Measurements from ENCODE around the gene AKAP8L.
"Not testable (repeated sequence)": the region's sequence is repeated elsewhere in the genome, so short reads cannot be mapped to it uniquely, and the experiment has no call there.

The AKAP8L gene

DNA sequence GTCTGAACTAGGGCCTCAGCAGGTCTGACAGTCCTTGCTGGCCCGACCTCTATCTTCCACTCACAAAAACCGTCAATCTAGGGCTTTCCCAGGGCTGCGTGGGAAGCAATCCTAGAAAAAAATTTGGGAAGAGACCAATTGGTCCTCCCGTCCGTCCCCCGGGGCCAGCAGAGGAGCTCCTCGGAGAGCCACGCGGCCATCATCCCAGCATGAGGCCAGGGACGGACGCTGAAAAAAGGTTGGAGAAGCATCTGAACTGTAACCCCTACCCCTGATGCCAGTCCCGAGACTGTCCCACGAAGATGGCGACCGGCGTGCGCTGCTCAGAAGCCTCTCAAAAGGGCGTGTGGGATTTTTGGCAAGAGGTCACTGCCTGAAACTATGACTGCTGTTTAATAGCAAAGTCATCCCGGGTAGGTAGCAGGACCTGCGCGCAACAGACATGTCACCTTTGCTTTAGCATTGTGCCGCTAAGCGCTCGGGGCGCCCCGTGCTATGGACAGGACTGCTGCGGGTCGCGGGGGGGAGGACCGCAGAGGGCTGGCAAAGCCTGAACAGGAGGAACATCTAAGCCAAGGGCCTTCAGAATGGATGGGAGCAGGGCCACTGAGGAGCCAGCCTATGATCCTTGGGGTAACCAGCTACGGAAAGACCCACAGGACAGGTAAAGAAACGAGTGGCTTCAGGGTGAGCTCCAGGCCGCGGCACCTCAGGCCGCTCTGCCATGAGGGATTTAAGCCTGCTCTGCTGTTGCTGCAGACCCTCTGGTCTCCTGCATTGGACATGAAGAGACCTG is 49.8 kb downstream of the AKAP8L start:
- Histone ChIP-seq H3K4me3 (ENCODE audit: low read length) (no peak overlapping the region), H3K27ac (ENCODE audit: low read length) (no peak overlapping the region), H3K4me1 (ENCODE audit: control insufficient read depth, insufficient read depth, low read length) (no peaks in the 10 kb centered on the region), H3K9me3 (ENCODE audit: control insufficient read depth, insufficient read depth, low read length) (no peaks in the 10 kb centered on the region), H3K36me3 (ENCODE audit: control insufficient read depth, insufficient read depth, low read length) (peaks cover 51% of the 10 kb centered on the region), H3K27me3 (ENCODE audit: control insufficient read depth, insufficient read depth, low read length) (no peaks in the 10 kb centered on the region)
- no peak for DNase-seq (ENCODE audit: low read depth, low spot score)
- WGBS (ENCODE audit: insufficient coverage, insufficient read length), result no CpG with 5 or more reads among the region's 35 CpGs

DNA sequence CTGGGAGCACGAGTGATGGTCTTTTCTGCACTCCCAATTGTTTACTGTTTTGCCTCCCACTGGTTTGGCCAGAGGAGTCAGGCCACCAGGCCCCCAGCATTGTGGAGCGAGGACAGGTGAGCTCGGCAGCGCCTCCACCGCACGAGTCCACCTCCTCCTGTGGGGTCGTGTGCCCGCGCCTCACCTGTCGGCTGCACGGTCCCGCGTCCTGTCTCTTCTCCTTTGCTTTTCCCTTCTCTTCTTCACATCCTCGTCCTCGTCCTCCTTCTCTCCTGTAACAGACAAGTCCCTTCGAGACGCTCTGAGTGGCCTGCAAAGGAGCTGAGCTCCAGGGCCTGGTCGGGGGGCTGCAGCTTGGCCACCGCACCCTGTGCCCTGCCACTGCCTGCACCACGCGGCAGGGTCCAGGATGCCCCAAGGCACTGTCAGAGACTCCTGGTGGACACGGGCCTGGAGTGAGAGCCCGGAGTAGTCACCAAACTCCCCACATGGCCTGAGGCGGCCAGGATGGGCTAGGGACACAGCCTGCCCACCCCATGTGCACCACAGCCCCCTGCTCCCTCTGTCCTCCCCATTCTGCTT is 50.6 kb downstream of the AKAP8L start:
- no peaks in the 10 kb centered on the region for H3K9me3 ChIP-seq (ENCODE audit: control insufficient read depth, insufficient read depth, low read length)
- H3K4me1 ChIP-seq (ENCODE audit: control insufficient read depth, insufficient read depth, low read length), result no peaks in the 10 kb centered on the region
- no peak overlapping the region for H3K27ac ChIP-seq (ENCODE audit: low read length)
- H3K4me3 ChIP-seq (ENCODE audit: low read length), result no peak overlapping the region
- DNase-seq (ENCODE audit: low read depth, low spot score), result no peak
- peaks cover 51% of the 10 kb centered on the region for H3K36me3 ChIP-seq (ENCODE audit: control insufficient read depth, insufficient read depth, low read length)
- no peaks in the 10 kb centered on the region for H3K27me3 ChIP-seq (ENCODE audit: control insufficient read depth, insufficient read depth, low read length)
- no CpG with 5 or more reads among the region's 24 CpGs for WGBS (ENCODE audit: insufficient coverage, insufficient read length)

DNA sequence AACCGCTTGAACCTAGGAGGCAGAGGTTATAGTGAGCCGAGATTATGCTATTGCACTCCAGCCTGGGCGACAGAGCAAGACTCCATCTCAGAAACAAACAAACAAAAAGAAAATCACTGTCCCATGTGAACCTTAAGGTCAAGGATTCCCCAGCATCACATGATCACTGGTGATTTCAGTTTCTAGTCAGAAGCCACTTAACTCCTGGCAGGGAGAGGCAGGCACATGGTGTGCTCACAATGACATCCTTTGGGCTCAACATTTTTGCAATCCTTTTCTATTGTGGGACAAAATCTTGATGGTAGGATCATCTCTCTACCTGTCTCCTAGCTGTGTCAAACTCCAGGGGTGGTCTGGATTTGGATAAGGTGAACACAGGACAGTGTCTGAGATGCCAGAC is 51.3 kb downstream of the AKAP8L start:
- no peaks in the 10 kb centered on the region for H3K4me1 ChIP-seq (ENCODE audit: control insufficient read depth, insufficient read depth, low read length)
- H3K9me3 ChIP-seq (ENCODE audit: control insufficient read depth, insufficient read depth, low read length), result no peaks in the 10 kb centered on the region
- no peak overlapping the region for H3K27ac ChIP-seq (ENCODE audit: low read length)
- WGBS (ENCODE audit: insufficient coverage, insufficient read length), result no CpG with 5 or more reads among the region's 3 CpGs
- peaks cover 48% of the 10 kb centered on the region for H3K36me3 ChIP-seq (ENCODE audit: control insufficient read depth, insufficient read depth, low read length)
- no peak for DNase-seq (ENCODE audit: low read depth, low spot score)
- H3K4me3 ChIP-seq (ENCODE audit: low read length), result no peak overlapping the region
- H3K27me3 ChIP-seq (ENCODE audit: control insufficient read depth, insufficient read depth, low read length), result no peaks in the 10 kb centered on the region

DNA sequence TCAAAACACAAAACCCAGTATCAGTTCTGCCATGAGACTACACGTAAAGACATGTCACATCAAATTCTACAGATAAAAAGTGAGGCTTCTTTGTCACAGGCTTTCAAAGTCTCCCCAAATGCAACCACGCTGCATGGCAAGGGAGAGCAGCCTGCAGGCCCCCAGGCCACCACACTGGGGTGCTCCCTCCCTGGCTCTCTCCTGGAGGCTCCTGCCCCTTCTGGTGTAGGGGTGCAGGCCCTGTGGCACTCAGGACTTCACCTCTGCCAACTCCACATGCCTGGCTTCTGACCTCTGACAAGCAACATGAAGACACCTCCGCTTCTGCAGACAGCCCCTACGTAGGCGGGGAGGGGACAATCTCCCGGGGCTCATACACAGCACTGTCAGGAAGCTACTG is 53.5 kb downstream of the AKAP8L start:
- H3K27ac ChIP-seq (ENCODE audit: low read length), result no peak overlapping the region
- no CpG with 5 or more reads among the region's 6 CpGs for WGBS (ENCODE audit: insufficient coverage, insufficient read length)
- no peak for DNase-seq (ENCODE audit: low read depth, low spot score)
- H3K36me3 ChIP-seq (ENCODE audit: control insufficient read depth, insufficient read depth, low read length), result peaks cover 52% of the 10 kb centered on the region
- H3K4me3 ChIP-seq (ENCODE audit: low read length), result no peak overlapping the region
- no peaks in the 10 kb centered on the region for H3K4me1 ChIP-seq (ENCODE audit: control insufficient read depth, insufficient read depth, low read length)
- no peaks in the 10 kb centered on the region for H3K27me3 ChIP-seq (ENCODE audit: control insufficient read depth, insufficient read depth, low read length)
- no peaks in the 10 kb centered on the region for H3K9me3 ChIP-seq (ENCODE audit: control insufficient read depth, insufficient read depth, low read length)

DNA sequence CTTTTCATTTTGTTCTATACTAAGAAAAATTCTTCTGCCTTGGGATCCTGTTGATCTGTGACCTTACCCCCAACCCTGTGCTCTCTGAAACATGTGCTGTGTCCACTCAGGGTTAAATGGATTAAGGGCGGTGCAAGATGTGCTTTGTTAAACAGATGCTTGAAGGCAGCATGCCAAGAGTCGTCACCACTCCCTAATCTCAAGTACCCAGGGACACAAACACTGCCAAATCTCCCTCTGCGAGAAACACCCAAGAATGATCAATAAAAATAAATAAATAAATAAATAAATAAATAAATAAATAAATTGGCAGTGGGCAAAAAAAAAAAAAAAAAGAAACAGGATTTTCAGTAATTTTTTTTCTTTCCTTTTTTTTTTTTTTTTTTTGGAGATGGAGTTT is 55.0 kb downstream of the AKAP8L start:
- peaks cover 47% of the 10 kb centered on the region for H3K36me3 ChIP-seq (ENCODE audit: control insufficient read depth, insufficient read depth, low read length)
- not testable (repeated sequence) for H3K9me3 ChIP-seq (ENCODE audit: control insufficient read depth, insufficient read depth, low read length); H3K4me1 ChIP-seq (ENCODE audit: control insufficient read depth, insufficient read depth, low read length); H3K27me3 ChIP-seq (ENCODE audit: control insufficient read depth, insufficient read depth, low read length); H3K27ac ChIP-seq (ENCODE audit: low read length); DNase-seq (ENCODE audit: low read depth, low spot score); H3K4me3 ChIP-seq (ENCODE audit: low read length)
- no CpG with 5 or more reads among the region's 3 CpGs for WGBS (ENCODE audit: insufficient coverage, insufficient read length)

DNA sequence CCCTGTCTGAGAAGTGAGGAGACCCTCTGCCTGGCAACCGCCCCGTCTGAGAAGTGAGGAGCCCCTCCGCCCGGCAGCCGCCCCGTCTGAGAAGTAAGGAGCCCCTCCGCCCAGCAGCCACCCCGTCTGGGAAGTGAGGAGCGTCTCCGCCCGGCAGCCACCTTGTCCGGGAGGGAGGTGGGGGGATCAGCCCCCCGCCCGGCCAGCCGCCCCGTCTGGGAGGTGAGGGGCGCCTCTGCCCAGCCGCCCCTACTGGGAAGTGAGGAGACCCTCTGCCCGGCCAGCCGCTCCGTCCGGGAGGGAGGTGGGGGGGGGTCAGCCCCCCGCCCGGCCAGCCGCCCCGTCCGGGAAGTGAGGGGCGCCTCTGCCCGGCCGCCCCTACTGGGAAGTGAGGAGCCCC is 55.7 kb downstream of the AKAP8L start:
- not testable (repeated sequence) for H3K27ac ChIP-seq (ENCODE audit: low read length); H3K27me3 ChIP-seq (ENCODE audit: control insufficient read depth, insufficient read depth, low read length); H3K4me1 ChIP-seq (ENCODE audit: control insufficient read depth, insufficient read depth, low read length); H3K9me3 ChIP-seq (ENCODE audit: control insufficient read depth, insufficient read depth, low read length); DNase-seq (ENCODE audit: low read depth, low spot score); H3K4me3 ChIP-seq (ENCODE audit: low read length)
- H3K36me3 ChIP-seq (ENCODE audit: control insufficient read depth, insufficient read depth, low read length), result peaks cover 46% of the 10 kb centered on the region
- no CpG with 5 or more reads among the region's 30 CpGs for WGBS (ENCODE audit: insufficient coverage, insufficient read length)

DNA sequence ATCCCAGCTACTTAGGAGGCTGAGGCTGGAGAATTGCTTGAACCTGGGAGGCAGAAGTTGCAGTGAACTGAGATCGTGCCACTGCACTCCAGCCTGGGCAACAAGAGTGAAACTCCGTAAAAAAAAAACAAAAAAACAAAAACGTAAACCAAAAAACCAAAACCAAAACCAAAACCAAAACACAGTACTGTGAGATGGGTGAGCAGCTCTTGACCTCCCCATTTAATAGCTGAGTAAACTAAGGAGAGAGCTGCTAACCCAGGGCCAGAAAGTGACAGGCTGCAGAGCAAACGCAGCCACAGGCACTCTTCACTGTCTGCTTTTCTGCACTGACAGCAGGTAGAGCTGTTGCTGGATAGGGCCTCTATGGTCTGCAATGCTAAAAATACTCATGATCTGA is 58.8 kb downstream of the AKAP8L start:
- H3K36me3 ChIP-seq (ENCODE audit: control insufficient read depth, insufficient read depth, low read length), result peaks cover 40% of the 10 kb centered on the region

DNA sequence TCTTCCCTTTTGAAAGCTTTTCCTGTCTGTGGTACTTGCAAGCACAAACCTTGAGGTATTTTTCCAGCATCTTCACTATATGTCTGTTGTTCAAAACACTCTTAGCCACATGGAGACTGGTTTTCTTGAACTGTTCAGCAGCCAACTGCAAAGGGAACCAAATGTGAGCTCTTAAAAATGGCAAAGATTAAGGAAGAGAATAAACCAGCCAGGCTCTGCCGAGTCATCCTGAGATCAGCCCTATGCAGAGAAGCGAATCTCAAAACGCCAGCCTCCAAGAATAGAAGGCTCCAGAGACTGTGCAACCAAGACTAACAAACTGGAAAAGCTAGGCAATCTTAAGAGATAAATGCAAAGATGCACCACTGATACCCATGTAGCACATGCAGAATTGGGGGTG is 59.9 kb downstream of the AKAP8L start:
- no peak for DNase-seq (ENCODE audit: low read depth, low spot score)
- Histone ChIP-seq H3K4me1 (ENCODE audit: control insufficient read depth, insufficient read depth, low read length) (no peaks in the 10 kb centered on the region), H3K9me3 (ENCODE audit: control insufficient read depth, insufficient read depth, low read length) (no peaks in the 10 kb centered on the region), H3K4me3 (ENCODE audit: low read length) (no peak overlapping the region), H3K27me3 (ENCODE audit: control insufficient read depth, insufficient read depth, low read length) (no peaks in the 10 kb centered on the region), H3K27ac (ENCODE audit: low read length) (no peak overlapping the region), H3K36me3 (ENCODE audit: control insufficient read depth, insufficient read depth, low read length) (peaks cover 43% of the 10 kb centered on the region)
- no CpG with 5 or more reads among the region's 3 CpGs for WGBS (ENCODE audit: insufficient coverage, insufficient read length)

More for the DNA sequence above, 58.8 kb downstream of the AKAP8L start:
- DNase-seq (ENCODE audit: low read depth, low spot score); H3K4me1 ChIP-seq (ENCODE audit: control insufficient read depth, insufficient read depth, low read length); H3K27ac ChIP-seq (ENCODE audit: low read length); H3K4me3 ChIP-seq (ENCODE audit: low read length); H3K27me3 ChIP-seq (ENCODE audit: control insufficient read depth, insufficient read depth, low read length); H3K9me3 ChIP-seq (ENCODE audit: control insufficient read depth, insufficient read depth, low read length): not testable (repeated sequence)
- WGBS (ENCODE audit: insufficient coverage, insufficient read length), result 100% methylated on average over 1 of the region's 4 CpGs

DNA sequence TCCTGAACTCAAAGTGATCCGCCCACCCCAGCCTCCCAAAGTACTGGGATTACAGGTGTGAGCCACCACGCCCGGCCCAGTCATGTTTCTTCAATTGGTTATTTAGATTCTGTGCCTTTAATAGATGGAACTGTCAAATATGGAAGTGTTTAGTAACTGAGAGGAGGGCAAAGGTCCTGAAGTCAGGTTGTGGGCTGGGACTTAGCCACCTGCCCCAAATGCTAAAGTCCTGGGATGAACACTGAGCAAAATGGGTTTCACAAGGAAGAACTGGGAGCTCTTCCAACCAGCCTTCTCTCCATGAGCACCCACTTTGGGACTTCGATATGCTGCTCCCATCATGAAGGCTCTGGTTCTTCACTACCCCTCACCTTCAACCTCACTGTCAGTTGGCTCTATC is 60.9 kb downstream of the AKAP8L start:
- Histone ChIP-seq H3K27ac (ENCODE audit: low read length) (no peak overlapping the region), H3K36me3 (ENCODE audit: control insufficient read depth, insufficient read depth, low read length) (peaks cover 43% of the 10 kb centered on the region), H3K9me3 (ENCODE audit: control insufficient read depth, insufficient read depth, low read length) (no peaks in the 10 kb centered on the region), H3K4me3 (ENCODE audit: low read length) (no peak overlapping the region), H3K27me3 (ENCODE audit: control insufficient read depth, insufficient read depth, low read length) (no peaks in the 10 kb centered on the region), H3K4me1 (ENCODE audit: control insufficient read depth, insufficient read depth, low read length) (no peaks in the 10 kb centered on the region)
- no CpG with 5 or more reads among the region's 4 CpGs for WGBS (ENCODE audit: insufficient coverage, insufficient read length)
- no peak for DNase-seq (ENCODE audit: low read depth, low spot score)

DNA sequence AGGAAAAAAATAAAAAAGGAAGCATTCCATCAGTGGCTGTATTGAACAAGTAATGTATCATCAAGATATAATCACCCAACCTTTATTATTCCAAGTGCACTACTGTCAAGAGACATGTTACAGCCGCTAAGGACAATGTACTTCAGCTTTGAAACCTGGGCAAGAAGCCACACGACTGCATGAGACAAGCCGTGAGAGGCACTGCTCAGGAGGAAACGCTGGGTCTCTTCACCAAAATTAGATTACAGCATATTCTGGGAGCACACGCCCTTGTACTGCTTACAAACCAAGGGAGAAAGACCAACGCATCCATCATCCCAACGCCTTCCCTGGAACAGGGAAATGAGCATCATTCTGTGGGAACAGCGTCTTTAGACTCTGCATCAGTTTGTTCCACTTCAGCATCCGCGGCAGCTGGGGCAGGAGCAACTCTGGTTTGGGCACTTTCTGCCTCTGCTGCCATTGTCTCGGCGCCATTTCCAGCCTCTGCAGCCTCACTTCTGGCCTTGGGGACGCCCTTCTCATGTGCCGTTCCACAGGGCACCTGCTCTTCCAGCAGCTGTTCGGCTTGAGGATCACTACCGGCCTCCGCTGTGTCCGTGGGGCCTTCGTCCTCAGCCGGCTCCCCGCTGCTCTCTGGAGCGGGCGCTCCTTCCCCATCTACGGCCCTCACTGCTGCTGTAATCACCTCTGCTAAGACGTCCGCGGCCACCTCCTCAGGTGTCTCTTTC is 64.1 kb downstream of the AKAP8L start:
- no peak overlapping the region for H3K4me3 ChIP-seq (ENCODE audit: low read length)
- no peaks in the 10 kb centered on the region for H3K9me3 ChIP-seq (ENCODE audit: control insufficient read depth, insufficient read depth, low read length)
- H3K27ac ChIP-seq (ENCODE audit: low read length), result no peak overlapping the region
- peaks cover 29% of the 10 kb centered on the region for H3K36me3 ChIP-seq (ENCODE audit: control insufficient read depth, insufficient read depth, low read length)
- WGBS (ENCODE audit: insufficient coverage, insufficient read length), result no CpG with 5 or more reads among the region's 27 CpGs
- no peaks in the 10 kb centered on the region for H3K27me3 ChIP-seq (ENCODE audit: control insufficient read depth, insufficient read depth, low read length)
- no peaks in the 10 kb centered on the region for H3K4me1 ChIP-seq (ENCODE audit: control insufficient read depth, insufficient read depth, low read length)
- DNase-seq (ENCODE audit: low read depth, low spot score), result no peak
